Peyer's patch (tissue), 4 donors: ENCODE data around the gene EFL1.

ENCODE experiments used
- CTCF ChIP-seq, 6 experiments: fragments of 450-650 bp in 4 of 6; fragments of 200-600 bp in 2 of 6; sonication (generic) in 1 of 6; IDR thresholded peaks; one replicate each; pipeline ENCODE4 v1.5.1; 2017 to 2019; ENCODE audit warnings: antibody characterized with exemption in 6 of 6, mild to moderate bottlenecking in 3 of 6, moderate library complexity in 1 of 6
- POLR2A ChIP-seq, 2 donors: fragments of 450-650 bp; IDR thresholded peaks; one replicate each; pipeline ENCODE4 v1.5.1; 2017; ENCODE audit warnings: antibody characterized with exemption in 2 of 2, mild to moderate bottlenecking in 2 of 2, moderate library complexity in 2 of 2

GRCh38 chr15:82105451-82106215 lies 156.9 kb downstream of the EFL1 start:
- TF ChIP-seq CTCF (IDR thresholded peaks at IDR 0.05) (no peak), POLR2A (IDR thresholded peaks at IDR 0.05) (no peak)
